ENCODE results near the gene DGKB. TPM values are rescaled to one million over a fixed set of nuclear protein-coding genes. Genes with fewer than 3 reads are reported as not detected.
A peak's percentile ranks its signal among the peaks of the same experiment; 100 is the strongest.
"Not testable (repeated sequence)": the region's sequence is repeated elsewhere in the genome, so short reads cannot be mapped to it uniquely, and the experiment has no call there.

The DGKB gene
- total RNA-seq, 1 donor from 2014 or later = 0.30 TPM

DNA sequence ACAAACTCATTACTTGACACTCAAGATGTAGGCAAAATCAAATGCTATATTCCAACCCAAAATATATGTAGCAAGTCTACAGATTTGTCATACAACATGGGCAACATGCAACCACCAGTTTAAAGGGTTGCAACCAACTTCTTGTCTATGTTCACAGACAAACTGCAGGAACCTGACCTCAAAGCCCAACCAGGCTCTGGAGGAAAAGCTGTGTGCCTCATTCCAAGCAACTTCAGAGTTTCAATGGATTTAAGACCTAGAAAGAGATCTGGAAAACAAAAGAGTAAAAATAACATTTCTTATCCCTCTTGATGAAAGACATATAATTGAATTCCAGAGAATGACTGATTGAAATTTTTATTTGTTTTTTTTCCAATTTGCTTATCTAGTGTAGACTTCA lies 612.6 kb downstream of the DGKB start:
- no peak overlapping the region for H3K4me3 ChIP-seq
- H3K9me3 ChIP-seq (replicated peaks) = no peaks in the 10 kb centered on the region
- TF ChIP-seq, protein P1, sequence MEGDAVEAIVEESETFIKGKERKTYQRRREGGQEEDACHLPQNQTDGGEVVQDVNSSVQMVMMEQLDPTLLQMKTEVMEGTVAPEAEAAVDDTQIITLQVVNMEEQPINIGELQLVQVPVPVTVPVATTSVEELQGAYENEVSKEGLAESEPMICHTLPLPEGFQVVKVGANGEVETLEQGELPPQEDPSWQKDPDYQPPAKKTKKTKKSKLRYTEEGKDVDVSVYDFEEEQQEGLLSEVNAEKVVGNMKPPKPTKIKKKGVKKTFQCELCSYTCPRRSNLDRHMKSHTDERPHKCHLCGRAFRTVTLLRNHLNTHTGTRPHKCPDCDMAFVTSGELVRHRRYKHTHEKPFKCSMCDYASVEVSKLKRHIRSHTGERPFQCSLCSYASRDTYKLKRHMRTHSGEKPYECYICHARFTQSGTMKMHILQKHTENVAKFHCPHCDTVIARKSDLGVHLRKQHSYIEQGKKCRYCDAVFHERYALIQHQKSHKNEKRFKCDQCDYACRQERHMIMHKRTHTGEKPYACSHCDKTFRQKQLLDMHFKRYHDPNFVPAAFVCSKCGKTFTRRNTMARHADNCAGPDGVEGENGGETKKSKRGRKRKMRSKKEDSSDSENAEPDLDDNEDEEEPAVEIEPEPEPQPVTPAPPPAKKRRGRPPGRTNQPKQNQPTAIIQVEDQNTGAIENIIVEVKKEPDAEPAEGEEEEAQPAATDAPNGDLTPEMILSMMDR (IDR thresholded peaks at IDR 0.05; ENCODE audit: borderline replicate concordance) = no peak
- intact Hi-C loops (cut with micrococcal nuclease) = no loop called here
- no peaks in the 10 kb centered on the region for H3K27me3 ChIP-seq (ENCODE audit: low read depth)
- H3K36me3 ChIP-seq = no peaks in the 10 kb centered on the region
- H3K27ac ChIP-seq (replicated peaks) = no peak overlapping the region
- H3K4me1 ChIP-seq = no peaks in the 10 kb centered on the region
- no peak for DNase-seq

DNA sequence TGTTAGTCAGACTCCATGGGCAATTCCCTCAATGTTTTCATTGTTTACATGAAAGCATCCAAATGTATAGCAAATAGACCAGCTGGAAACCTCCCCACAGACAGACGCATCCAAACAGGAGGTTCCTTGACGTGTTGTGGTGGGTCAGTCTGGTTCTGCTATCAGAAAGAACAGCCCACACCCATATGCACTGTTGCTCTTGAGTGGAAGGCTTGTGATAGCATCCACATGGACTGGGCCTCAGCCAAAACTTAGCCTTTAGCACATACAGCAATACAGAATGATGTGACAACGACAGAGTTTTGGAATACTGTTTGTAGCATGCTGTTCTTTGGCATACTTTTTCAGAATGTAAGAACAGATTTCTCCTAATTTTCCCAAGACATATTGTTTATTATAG lies 613.9 kb downstream of the DGKB start:
- TF ChIP-seq, protein P1 (IDR thresholded peaks at IDR 0.05; ENCODE audit: borderline replicate concordance) = no peak
- H3K4me1 ChIP-seq = no peaks in the 10 kb centered on the region
- DNase-seq = no peak
- no peaks in the 10 kb centered on the region for H3K9me3 ChIP-seq (replicated peaks)
- no peaks in the 10 kb centered on the region for H3K36me3 ChIP-seq
- H3K4me3 ChIP-seq = no peak overlapping the region
- no peaks in the 10 kb centered on the region for H3K27me3 ChIP-seq (ENCODE audit: low read depth)
- no peak overlapping the region for H3K27ac ChIP-seq (replicated peaks)
- intact Hi-C loops (cut with micrococcal nuclease) = no loop called here

DNA sequence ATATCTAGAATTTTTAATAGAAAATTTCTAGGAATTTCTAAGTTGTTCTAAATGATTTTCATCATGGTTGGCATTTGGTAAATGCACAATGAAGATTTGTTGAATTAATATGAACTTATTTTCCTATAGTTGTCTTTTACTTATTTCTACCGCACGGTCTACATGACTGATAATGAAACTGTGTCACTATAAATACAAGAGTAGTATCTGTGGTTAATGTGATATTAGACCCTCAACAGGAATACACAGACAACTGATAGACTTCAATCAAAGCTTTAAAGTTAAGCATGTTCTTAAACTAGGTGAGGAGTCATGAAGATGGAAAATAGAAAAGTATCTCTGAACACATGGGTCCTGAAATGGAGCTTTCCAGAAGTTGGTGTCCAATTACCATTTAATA lies 615.2 kb downstream of the DGKB start:
- no peak for DNase-seq
- Histone ChIP-seq H3K27ac (replicated peaks) (no peak overlapping the region), H3K36me3 (no peaks in the 10 kb centered on the region), H3K4me1 (no peaks in the 10 kb centered on the region), H3K4me3 (no peak overlapping the region), H3K9me3 (replicated peaks) (no peaks in the 10 kb centered on the region), H3K27me3 (ENCODE audit: low read depth) (no peaks in the 10 kb centered on the region)
- intact Hi-C loops (cut with micrococcal nuclease) = no loop called here
- TF ChIP-seq, protein P1 (IDR thresholded peaks at IDR 0.05; ENCODE audit: borderline replicate concordance) = no peak

DNA sequence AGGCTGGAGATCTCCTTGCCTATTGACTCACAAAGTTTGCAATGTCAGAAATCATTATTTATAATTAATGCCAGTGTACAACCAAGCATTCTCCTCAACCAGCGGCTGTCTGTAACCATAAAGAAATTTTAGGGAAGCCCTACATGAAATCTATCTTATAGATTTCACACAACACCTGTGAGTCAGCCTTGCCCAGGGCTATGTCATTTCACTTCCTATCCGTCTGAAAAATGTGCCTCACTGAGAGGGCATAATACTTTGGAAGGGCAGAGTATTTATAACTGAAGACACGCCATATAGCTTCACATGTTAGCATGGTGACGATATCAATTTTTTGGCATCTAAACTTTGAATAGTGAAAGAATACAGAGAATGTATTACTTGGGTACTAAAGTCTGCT lies 616.5 kb downstream of the DGKB start:
- H3K9me3 ChIP-seq (replicated peaks) = no peaks in the 10 kb centered on the region
- H3K27me3 ChIP-seq (ENCODE audit: low read depth) = no peaks in the 10 kb centered on the region
- intact Hi-C loops (cut with micrococcal nuclease) = no loop called here
- H3K4me1 ChIP-seq = no peaks in the 10 kb centered on the region
- DNase-seq = no peak
- H3K4me3 ChIP-seq = no peak overlapping the region
- H3K27ac ChIP-seq (replicated peaks) = no peak overlapping the region
- no peaks in the 10 kb centered on the region for H3K36me3 ChIP-seq
- TF ChIP-seq, protein P1 (IDR thresholded peaks at IDR 0.05; ENCODE audit: borderline replicate concordance) = no peak

DNA sequence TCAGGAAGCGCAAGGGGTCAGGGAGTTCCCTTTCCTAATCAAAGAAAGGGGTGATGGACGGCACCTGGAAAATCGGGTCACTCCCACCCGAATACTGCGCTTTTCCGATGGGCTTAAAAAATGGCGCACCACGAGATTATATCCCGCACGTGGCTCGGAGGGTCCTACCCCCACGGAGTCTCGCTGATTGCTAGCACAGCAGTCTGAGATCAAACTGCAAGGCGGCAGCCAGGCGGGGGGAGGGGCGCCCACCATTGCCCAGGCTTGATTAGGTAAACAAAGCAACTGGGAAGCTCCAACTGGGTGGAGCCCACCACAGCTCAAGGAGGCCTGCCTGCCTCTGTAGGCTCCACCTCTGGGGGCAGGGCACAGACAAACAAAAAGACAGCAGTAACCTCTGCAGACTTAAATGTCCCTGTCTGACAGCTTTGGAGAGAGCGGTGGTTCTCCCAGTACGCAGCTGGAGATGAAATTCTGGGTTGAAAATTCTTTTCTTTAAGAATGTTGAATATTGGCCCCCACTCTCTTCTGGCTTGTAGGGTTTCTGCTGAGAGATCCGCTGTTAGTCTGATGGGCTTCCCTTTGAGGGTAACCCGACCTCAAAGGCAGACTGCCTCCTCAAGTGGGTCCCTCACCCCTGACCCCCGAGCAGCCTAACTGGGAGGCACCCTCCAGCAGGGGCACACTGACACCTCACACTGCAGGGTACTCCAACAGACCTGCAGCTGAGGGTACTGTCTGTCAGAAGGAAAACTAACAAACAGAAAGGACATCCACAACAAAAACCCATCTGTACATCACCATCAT lies 623.3 kb downstream of the DGKB start:
- H3K36me3 ChIP-seq; H3K4me1 ChIP-seq; H3K27me3 ChIP-seq (ENCODE audit: low read depth); H3K27ac ChIP-seq (replicated peaks); H3K9me3 ChIP-seq (replicated peaks); intact Hi-C loops (cut with micrococcal nuclease); DNase-seq: not testable (repeated sequence)
- H3K4me3 ChIP-seq = peak overlapping the region; percentile 14

DNA sequence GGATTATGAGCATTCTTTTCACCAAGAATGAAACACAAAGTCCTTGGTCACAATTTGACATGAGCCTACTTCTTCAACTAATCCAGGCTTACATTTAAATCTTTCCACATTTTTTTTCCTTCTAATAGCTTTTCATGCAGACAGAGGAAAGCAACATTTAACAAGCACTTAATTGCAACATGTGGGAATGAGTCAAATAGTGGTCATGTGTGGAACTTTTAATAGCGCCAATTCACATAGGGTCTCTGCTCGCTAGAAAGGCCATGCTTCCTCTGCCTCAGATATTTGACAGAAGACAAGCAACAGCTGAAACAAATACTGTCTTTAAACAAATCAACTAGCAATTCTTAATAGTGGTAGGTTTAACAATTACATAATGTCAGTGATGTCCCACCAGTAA lies 627.2 kb downstream of the DGKB start:
- H3K4me3 ChIP-seq = no peak overlapping the region
- H3K27me3 ChIP-seq (ENCODE audit: low read depth) = no peaks in the 10 kb centered on the region
- intact Hi-C loops (cut with micrococcal nuclease) = no loop called here
- DNase-seq = no peak
- H3K36me3 ChIP-seq = no peaks in the 10 kb centered on the region
- TF ChIP-seq, protein P1 (IDR thresholded peaks at IDR 0.05; ENCODE audit: borderline replicate concordance) = no peak
- no peak overlapping the region for H3K27ac ChIP-seq (replicated peaks)
- H3K9me3 ChIP-seq (replicated peaks) = no peaks in the 10 kb centered on the region
- H3K4me1 ChIP-seq = peaks cover 6% of the 10 kb centered on the region

Data from left ventricle myocardium inferior (tissue), 1 donor.